ENCODE measurements around the gene CYTH3.

The CYTH3 gene

DNA sequence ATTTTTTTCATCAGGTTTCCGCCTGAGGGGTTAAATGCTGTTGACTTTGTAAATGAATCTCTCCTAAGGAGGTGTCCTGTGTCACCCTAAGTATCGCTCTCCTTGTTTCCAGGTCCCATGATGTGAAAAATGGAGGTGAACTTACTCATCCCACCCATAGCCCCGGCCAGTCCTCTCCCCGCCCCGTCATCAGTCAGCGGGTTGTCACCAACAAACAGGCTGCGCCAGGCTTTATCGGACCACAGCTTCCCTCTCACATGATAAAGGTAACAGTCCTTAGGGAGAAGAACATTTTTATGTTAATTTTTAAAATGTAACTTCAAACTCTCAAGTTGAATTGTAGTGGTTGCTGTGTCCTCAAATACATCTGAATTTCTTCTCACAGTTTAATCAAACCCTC is 124.8 kb downstream of the CYTH3 start:
- no peak for DNase-seq

DNA sequence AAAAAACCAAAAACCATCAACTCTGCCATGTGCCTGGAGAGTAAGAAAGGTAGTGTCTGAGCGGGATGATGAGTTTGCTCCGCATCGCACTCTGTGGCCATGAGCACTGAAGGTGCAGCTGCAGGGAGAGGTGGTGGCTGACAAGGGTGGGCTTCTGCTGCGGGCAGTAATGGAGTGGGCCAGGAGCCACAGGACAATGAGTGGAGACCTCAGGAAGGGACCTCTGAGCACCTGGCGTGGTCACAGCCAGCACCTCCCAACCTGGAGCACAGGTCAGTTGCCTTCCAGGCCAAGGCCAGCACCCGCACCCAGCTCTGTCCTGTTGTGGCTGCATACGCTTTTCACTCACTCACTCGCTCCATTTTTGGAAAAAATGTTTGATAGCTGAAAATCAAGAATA is 125.8 kb downstream of the CYTH3 start:
- no peak for DNase-seq

DNA sequence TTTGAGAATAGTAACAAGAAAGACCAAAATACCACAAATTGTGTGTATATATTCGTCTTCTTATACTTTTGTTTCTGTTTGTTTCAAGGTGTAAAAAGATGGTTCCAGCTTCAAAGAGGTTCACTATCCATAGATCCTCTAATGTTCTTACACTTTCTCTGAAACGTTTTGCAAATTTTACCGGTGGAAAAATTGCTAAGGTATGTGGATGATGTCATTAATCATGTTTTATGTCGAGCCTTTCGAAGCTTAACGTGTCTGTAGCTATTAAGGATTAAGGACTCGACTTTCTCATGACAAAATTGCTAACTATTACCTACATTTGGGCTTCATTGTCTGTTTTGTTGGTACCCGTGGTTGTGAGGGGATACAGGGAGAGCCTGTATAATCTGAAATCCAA is 128.4 kb downstream of the CYTH3 start:
- DNase-seq = no peak

DNA sequence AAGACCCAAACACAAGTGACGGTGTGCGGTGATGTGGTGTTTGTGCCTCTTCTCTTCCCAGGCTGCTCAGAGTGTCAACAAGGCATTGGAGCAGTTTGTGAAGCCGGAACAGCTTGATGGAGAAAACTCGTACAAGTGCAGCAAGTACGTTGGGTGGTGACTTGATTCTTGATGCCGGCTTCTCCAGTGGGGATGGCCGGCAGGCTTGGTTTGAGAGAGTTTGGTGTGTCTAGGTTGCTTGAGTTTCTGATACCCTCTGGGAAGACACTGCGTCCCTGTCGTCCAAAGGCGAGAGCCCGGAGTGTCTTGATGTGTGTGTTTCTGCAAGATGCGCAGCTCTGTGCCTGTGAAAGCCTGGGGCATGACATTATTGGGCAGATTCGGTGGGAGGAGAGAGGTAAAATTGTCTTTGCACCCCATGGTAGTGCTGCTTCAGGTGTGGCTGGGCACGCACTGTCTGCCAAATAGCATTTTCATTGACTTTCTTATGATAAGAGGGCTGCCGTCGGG is 129.5 kb downstream of the CYTH3 start:
- no peak for DNase-seq

DNA sequence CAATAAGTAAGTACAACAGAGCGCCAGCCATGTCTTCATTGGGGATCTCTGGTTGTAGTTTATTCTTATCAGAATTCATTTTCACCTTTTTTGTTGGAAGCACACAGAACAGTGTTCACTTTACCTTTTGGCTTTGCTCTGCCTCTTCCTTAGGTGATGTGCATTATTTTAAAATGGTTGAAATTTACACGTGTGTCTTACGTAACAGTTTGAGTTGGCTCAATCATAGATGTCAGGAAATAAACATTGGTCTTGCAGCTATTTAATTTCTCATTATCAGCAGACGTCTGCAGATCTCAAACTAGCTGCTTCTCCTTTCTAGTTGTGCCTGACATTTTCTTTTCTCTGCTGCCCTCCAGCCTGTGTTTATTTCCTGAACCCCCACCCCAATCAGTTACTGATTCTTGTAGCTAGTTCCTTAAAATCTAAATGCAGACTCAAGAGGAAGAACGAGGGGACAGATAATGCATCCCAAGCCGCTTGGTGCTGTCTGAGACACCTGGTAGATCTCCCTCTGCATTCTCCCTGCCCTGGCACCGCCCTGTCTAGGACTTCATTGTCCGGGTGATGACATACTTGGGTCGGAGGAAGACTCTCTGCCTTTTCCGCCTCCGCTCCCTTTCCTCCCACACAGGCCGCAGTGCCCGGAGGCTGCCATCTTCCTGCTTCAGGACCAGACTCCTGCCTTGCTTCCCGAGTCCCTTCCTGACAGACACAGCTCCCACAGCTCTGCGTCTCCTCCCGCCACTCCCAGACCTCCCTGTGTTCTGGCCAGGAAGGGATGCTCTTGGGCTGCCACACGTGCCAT is 133.0 kb downstream of the CYTH3 start:
- no peak for DNase-seq

DNA sequence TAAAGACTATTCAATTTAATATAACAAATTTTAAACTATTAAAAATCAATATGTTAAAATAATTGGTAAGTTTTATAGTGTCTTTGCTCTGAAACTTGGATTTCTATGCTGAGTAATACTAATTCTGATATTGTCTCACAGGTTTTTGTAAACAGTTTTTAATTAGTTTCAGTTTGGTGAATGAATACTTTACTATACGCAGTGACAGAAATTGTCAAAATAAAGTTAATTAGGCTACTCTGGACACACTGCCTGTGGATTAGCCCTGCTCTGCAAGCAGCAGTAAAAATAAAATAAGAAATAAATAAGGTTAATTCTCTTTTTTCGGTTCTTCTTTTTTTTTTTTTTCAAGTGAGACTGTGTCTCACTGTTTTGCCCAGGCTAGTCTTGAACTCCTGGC is 135.9 kb downstream of the CYTH3 start:
- no peak for DNase-seq

DNA sequence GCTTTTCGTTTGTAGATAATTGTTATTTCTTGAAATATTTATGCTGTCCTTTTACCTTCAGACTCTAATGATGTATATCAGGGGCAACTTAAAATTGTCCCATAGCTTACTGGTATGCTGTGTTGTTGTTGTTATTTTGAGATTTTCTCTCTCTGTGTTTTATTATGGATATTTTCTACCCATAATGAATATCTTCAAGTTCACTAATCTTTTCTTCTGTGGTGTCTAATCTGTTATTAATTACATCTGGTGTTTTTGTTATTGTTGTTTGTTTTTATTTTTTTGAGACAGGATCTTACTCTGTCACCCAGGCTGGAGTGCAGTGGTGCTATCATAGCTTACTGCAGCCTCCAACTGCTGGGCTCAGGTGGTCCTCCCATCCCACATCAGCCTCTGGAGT is 139.2 kb downstream of the CYTH3 start:
- DNase-seq = no peak

DNA sequence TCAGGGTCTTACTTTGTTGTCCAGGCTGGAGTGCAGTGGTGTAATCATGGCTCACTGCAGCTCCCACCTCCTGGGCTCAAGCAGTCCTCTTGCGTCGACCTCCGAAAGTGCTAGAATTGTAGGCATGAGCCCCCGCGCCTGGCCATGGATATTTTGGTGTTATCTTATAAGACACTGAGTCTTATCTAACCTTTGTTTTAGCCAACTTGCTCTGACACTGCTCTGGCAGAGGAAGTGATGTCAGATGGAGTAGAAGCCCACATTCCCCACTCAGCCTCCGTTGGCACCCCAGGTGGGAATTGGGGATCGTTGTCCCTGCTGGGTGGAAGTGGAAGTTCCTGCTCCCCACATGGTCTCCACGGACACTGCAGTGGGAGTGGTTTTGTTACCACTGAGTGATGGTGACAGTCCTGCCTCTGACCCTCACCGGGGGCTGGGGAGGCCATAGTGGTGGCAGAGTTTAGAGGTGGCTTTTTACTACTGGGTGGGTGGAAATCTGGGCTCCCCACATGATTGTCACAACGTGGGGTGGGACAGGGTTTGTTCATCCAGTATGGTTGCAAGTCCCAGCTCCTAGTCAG is 142.3 kb downstream of the CYTH3 start:
- DNase-seq = no peak

DNA sequence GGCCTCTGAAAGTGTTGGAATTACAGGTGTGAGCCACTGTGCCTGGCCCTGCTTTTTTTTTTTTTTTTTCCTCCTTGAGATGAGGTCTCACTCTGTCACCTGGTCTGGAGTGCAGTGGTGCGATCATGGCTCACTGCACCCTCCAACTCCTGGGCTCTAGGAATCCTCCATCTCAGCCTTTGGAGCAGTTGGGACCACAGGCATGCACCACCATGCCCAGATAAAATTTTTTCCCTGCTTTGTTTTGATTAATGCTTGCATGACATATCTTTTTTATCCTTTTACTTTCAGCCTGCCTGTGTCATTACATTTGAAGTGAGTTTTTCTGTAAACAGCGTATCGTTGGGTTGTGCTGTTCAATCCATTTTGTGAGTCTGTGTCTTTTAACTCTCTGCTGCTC is 144.2 kb downstream of the CYTH3 start:
- DNase-seq = no peak

DNA sequence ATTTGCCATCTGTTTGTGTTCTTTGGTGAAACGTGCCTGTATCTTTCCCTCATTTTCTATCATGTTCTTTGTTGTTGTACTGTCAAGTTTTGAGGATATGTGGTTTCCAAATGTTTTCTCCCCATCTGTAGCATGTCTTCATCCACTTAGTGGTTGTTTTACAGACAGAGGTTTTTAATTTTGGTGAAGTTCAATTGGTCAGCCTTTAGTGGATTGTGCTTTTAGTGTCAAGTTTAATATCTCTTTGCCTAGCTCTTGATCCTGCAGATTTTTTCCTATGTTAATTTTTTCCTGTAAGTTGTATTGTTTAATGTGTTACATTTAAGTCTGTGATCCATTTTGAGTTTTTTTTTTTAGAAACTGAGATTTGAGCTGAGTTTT is 145.3 kb downstream of the CYTH3 start:
- DNase-seq = no peak

DNA sequence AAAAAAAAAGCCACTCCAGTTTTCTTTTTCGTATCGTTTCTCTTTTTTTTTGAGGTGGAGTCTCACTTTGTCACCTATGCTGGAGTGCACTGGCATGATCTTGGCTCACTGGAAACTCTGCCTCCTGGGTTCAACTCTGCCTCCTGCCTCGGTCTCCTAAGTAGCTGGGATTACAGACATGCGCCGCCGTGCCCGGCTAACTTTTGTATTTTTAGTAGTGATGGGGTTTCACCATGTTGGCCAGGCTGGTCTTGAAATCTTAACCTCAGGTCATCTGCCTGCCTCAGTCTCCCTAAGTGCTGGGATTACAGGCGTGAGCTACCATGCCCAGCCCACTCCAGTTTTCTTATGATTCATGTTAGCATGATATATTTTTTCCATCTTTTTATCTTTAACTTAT is 148.6 kb downstream of the CYTH3 start:
- DNase-seq = no peak

DNA sequence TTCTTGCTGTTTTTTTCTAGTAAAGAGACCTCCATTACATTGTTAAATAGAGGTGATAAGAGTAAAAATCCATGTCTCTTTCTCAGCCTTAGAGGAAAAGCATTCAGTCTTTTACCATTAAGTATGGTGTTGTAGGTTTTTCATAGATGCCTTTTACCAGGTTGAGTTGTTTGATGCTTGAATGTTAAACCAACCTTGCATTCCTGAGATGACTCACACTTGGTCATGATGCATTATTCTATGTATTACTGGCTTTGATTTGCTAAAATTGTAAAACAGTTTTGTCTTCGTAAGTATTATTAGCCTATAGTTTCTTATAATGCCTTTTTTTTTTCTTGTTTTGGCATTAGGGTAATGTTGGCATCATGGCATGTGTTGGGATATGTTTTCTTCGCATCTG is 151.3 kb downstream of the CYTH3 start:
- no peak for DNase-seq

DNA sequence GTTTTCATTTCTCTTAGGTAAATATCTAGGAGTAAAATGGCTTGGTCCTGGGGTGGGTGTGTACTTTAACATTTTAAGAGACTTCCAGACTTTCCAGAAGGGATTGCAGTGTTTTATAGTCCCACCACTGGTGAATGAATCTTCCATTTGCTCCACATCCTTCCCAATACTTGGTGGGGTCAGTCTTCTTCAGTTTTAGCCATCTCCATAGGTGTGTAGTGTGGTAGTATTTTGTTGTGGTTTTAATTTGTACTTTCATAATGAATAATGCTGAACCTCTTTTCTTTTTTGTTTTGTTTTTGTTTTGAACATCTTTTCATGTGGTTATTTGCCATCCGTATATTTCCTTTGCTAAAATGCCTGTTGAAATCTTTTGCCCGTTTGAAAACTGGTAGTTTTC is 154.9 kb downstream of the CYTH3 start:
- no peak for DNase-seq

DNA sequence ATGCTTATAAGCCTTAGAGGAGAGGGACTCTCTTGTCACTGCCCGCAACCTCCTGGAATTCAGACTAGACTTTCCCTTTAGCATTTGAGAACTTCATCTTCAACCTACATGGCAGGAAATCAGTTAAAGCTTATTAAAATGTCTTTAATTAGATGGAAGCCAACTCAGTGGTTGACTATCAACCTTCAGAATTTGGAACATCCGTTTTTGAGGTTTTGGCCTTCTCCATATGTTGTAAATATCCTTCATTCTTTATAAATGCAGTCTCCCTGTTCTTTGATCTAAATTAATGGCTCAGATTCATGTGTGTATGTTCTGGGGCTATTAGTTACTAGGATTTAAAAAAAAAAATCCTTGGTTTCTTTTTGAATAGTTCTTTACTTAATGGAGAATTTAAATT is 156.2 kb downstream of the CYTH3 start:
- no peak for DNase-seq
